C4-2B (cell line): ENCODE results near the gene HDAC4.

Source experiments
- ZFX ChIP-seq: fragments of 450-650 bp; IDR thresholded peaks from 2 replicates; pipeline ENCODE4 v1.6.1; 2017
- TF ChIP-seq, protein P1 (sequence below): fragments of 450-650 bp; conservative IDR thresholded peaks from 2 replicates; pipeline ENCODE4 v1.5.1; 2017; ENCODE audit warnings: mild to moderate bottlenecking

DNA sequence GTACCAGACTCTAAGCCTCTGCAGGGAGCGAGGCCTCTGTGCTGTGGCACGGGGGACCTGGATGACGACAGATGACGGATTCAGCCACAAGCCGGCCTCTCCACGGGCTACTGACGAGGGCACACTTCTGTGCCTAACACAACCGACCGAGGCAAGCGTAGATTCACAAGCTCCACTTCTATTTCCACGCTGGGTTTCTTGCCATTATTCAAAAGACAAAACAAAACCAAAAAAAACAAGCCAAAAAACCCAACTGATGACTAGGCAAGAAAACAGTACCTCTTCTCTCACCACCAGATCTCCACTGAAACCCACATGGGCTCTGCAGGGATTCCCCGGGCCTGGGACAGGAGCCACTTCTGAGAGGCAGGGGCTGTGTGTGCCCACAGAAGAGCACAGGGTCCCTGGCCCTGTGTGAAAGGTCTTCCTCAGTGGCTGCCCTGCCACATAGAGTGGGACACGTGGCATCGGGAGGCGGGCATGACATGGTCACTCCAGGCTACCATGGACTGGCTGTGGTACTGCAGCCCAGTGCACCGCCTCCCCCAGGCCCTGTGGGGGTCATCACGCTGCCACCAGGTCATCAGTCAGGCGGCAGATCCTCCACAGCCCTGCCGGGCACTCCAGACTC, 254.7 kb downstream of the HDAC4 start:
- TF ChIP-seq, protein P1, sequence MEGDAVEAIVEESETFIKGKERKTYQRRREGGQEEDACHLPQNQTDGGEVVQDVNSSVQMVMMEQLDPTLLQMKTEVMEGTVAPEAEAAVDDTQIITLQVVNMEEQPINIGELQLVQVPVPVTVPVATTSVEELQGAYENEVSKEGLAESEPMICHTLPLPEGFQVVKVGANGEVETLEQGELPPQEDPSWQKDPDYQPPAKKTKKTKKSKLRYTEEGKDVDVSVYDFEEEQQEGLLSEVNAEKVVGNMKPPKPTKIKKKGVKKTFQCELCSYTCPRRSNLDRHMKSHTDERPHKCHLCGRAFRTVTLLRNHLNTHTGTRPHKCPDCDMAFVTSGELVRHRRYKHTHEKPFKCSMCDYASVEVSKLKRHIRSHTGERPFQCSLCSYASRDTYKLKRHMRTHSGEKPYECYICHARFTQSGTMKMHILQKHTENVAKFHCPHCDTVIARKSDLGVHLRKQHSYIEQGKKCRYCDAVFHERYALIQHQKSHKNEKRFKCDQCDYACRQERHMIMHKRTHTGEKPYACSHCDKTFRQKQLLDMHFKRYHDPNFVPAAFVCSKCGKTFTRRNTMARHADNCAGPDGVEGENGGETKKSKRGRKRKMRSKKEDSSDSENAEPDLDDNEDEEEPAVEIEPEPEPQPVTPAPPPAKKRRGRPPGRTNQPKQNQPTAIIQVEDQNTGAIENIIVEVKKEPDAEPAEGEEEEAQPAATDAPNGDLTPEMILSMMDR, result no peak
- no peak for TF ChIP-seq ZFX
